CD4-positive, alpha-beta T cell treated with Interferon gamma for 1 hour (primary cell): ENCODE data around the gene IDH3G.
A peak's percentile ranks its signal among the peaks of the same experiment; 100 is the strongest.
"Not testable (repeated sequence)": the region's sequence is repeated elsewhere in the genome, so short reads cannot be mapped to it uniquely, and the experiment has no call there.

Experiments used
- DNase-seq: peaks from one replicate; pipeline ENCODE4 v3.0.0-alpha.2; 2020

IDH3G gene

GRCh38 chrX:153794018-153794896, at the start of gene IDH3G, which contains the start of gene SSR4:
TSS of gene IDH3G (minus strand) at chrX:153794375. CDS start at chrX:153794326, 49 bp downstream.
TSS of gene SSR4 (plus strand) at chrX:153794668. CDS start at chrX:153794688, 20 bp downstream.
- DNase-seq, result peak; percentile 96

- no peak for DNase-seq
These were observed 42.7 kb upstream of the IDH3G start for GRCh38 chrX:153836921-153837320.

- DNase-seq, result no peak
These were observed 38.6 kb upstream of the IDH3G start for GRCh38 chrX:153832728-153833127.

- no peak for DNase-seq
These were observed 37.4 kb upstream of the IDH3G start for GRCh38 chrX:153831429-153832150.

- DNase-seq, result no peak
These were observed 36.7 kb upstream of the IDH3G start for GRCh38 chrX:153830640-153831428.

GRCh38 chrX:153829799-153830639, 35.8 kb upstream of the IDH3G start, which contains the start of gene PDZD4:
TSS of gene PDZD4 (minus strand) at chrX:153830544. CDS start at chrX:153830298, 246 bp downstream.
- DNase-seq, result no peak

GRCh38 chrX:153829549-153829798, 35.3 kb upstream of the IDH3G start:
- DNase-seq, result no peak

GRCh38 chrX:153828723-153829548, 34.8 kb upstream of the IDH3G start:
- no peak for DNase-seq

GRCh38 chrX:153828308-153828707, 34.1 kb upstream of the IDH3G start:
- DNase-seq, result no peak

- no peak for DNase-seq
These were observed 33.7 kb upstream of the IDH3G start for GRCh38 chrX:153827903-153828302.

- DNase-seq, result no peak
These were observed 32.8 kb upstream of the IDH3G start for GRCh38 chrX:153827016-153827415.

- DNase-seq, result no peak
These were observed 30.9 kb upstream of the IDH3G start for GRCh38 chrX:153825042-153825441.

GRCh38 chrX:153824348-153824747, 30.2 kb upstream of the IDH3G start:
- no peak for DNase-seq

GRCh38 chrX:153821066-153821465, 26.9 kb upstream of the IDH3G start:
- DNase-seq, result no peak

GRCh38 chrX:153820601-153821000, 26.4 kb upstream of the IDH3G start:
- DNase-seq, result no peak

GRCh38 chrX:153819384-153820040, 25.3 kb upstream of the IDH3G start:
- no peak for DNase-seq

- peak; percentile 36 for DNase-seq
These were observed 24.6 kb upstream of the IDH3G start for GRCh38 chrX:153818571-153819383.

- not testable (repeated sequence) for DNase-seq
These were observed 23.9 kb upstream of the IDH3G start for GRCh38 chrX:153818064-153818463.

- DNase-seq, result peak; percentile 30
These were observed 22.9 kb upstream of the IDH3G start for GRCh38 chrX:153816831-153817690.
